H1 (cell line): ENCODE data around the gene SRSF7. TPM values are rescaled to one million over a fixed set of nuclear protein-coding genes. Genes with fewer than 3 reads are reported as not detected.

Source experiments
- CBX8 ChIP-seq: fragments of 300-800, 300-1000 bp; sonication (generic); IDR thresholded peaks from 2 replicates; pipeline ENCODE4 v1.7.1; 2016; ENCODE audit warnings: low read depth, low read length, borderline replicate concordance
- HDAC6 ChIP-seq: IDR thresholded peaks from one replicate; pipeline ENCODE4 v1.7.1; 2012; ENCODE audit warnings: low read depth, mild to moderate bottlenecking, inconsistent platforms, low read length, moderate library complexity
- NANOG ChIP-seq: IDR thresholded peaks from 2 replicates; pipeline ENCODE4 v1.6.1; 2011; ENCODE audit warnings: low read length, low read depth, mild to moderate bottlenecking, inconsistent platforms; ENCODE audit not compliant: insufficient read depth, poor library complexity, severe bottlenecking
- RXRA ChIP-seq: IDR thresholded peaks from 2 replicates; pipeline ENCODE4 v1.6.1; 2011; ENCODE audit warnings: low read depth, mild to moderate bottlenecking, low read length, moderate library complexity; ENCODE audit not compliant: insufficient read depth
- TEAD4 ChIP-seq: IDR thresholded peaks from 2 replicates; pipeline ENCODE4 v1.6.1; 2012; ENCODE audit warnings: low read depth, low read length, inconsistent platforms, mixed read lengths
- polyA plus RNA-seq, 7 experiments: library from polyadenylated mRNA; depleted of rRNA in 3 of 7; stranded (reverse) in 5 of 7; unstranded in 2 of 7; fragments of >200 nt in 5 of 7; fragments of 200-250 nt in 2 of 7; gene quantifications; 1 replicate in 5 of 7; 2 replicates in 1 of 7; 4 replicates in 1 of 7; pipeline versions ENCODE4 v1.2.1 to v1.2.3, GENCODE V29; 2011 to 2013; ENCODE audit warnings: missing spikeins in 2 of 7, mixed read lengths in 2 of 7
- total RNA-seq: library from RNA; stranded (reverse); fragmentation: NEBNext Ultra II Directional; extraction: Animal tissue kit (Norgen Biotek cat#: 25700); gene quantifications from 2 replicates; pipeline ENCODE4 v1.2.1, GENCODE V29; 2021
- TF ChIP-seq, protein P1 (sequence below): IDR thresholded peaks from 2 replicates; pipeline ENCODE4 v1.6.1; 2012; ENCODE audit warnings: inconsistent platforms
- TF ChIP-seq, protein P2 (sequence below): fragments of 300-600 bp; sonication (generic); IDR thresholded peaks from 2 replicates; pipeline ENCODE4 v1.7.1; 2012; ENCODE audit warnings: low read length, moderate library complexity, mild to moderate bottlenecking, inconsistent platforms; ENCODE audit not compliant: insufficient replicate concordance

The SRSF7 gene
- total and polyA plus RNA-seq, 2 of the 8 experiments (the other 6 are each of a cell fraction or from before 2014, with no cell fraction given): 370 to 415 TPM

DNA sequence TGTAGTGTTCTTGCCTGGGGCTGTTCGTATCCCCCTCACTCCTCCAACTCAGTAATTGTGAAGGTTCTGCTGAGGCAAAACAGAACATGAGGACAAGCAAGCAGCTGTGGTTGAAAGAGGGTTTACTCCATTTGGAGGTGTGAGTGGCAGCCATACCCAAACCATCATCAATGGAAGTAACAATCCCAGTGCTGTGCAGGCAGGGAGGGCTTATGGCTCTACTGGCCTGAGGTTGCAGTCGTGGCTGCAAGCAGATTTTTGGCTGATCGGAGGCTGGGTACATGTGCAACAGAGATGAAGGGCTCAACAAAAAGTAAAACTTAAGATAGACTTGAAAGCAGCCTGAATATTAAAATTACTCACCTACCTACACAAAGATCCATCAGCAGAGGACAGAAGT is 13.2 kb downstream of the SRSF7 start (continued):
- TF ChIP-seq RXRA: no peak
- TF ChIP-seq, protein P1, sequence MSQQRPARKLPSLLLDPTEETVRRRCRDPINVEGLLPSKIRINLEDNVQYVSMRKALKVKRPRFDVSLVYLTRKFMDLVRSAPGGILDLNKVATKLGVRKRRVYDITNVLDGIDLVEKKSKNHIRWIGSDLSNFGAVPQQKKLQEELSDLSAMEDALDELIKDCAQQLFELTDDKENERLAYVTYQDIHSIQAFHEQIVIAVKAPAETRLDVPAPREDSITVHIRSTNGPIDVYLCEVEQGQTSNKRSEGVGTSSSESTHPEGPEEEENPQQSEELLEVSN: no peak
- TF ChIP-seq TEAD4: no peak
- TF ChIP-seq CBX8: no peak
- TF ChIP-seq, protein P2, sequence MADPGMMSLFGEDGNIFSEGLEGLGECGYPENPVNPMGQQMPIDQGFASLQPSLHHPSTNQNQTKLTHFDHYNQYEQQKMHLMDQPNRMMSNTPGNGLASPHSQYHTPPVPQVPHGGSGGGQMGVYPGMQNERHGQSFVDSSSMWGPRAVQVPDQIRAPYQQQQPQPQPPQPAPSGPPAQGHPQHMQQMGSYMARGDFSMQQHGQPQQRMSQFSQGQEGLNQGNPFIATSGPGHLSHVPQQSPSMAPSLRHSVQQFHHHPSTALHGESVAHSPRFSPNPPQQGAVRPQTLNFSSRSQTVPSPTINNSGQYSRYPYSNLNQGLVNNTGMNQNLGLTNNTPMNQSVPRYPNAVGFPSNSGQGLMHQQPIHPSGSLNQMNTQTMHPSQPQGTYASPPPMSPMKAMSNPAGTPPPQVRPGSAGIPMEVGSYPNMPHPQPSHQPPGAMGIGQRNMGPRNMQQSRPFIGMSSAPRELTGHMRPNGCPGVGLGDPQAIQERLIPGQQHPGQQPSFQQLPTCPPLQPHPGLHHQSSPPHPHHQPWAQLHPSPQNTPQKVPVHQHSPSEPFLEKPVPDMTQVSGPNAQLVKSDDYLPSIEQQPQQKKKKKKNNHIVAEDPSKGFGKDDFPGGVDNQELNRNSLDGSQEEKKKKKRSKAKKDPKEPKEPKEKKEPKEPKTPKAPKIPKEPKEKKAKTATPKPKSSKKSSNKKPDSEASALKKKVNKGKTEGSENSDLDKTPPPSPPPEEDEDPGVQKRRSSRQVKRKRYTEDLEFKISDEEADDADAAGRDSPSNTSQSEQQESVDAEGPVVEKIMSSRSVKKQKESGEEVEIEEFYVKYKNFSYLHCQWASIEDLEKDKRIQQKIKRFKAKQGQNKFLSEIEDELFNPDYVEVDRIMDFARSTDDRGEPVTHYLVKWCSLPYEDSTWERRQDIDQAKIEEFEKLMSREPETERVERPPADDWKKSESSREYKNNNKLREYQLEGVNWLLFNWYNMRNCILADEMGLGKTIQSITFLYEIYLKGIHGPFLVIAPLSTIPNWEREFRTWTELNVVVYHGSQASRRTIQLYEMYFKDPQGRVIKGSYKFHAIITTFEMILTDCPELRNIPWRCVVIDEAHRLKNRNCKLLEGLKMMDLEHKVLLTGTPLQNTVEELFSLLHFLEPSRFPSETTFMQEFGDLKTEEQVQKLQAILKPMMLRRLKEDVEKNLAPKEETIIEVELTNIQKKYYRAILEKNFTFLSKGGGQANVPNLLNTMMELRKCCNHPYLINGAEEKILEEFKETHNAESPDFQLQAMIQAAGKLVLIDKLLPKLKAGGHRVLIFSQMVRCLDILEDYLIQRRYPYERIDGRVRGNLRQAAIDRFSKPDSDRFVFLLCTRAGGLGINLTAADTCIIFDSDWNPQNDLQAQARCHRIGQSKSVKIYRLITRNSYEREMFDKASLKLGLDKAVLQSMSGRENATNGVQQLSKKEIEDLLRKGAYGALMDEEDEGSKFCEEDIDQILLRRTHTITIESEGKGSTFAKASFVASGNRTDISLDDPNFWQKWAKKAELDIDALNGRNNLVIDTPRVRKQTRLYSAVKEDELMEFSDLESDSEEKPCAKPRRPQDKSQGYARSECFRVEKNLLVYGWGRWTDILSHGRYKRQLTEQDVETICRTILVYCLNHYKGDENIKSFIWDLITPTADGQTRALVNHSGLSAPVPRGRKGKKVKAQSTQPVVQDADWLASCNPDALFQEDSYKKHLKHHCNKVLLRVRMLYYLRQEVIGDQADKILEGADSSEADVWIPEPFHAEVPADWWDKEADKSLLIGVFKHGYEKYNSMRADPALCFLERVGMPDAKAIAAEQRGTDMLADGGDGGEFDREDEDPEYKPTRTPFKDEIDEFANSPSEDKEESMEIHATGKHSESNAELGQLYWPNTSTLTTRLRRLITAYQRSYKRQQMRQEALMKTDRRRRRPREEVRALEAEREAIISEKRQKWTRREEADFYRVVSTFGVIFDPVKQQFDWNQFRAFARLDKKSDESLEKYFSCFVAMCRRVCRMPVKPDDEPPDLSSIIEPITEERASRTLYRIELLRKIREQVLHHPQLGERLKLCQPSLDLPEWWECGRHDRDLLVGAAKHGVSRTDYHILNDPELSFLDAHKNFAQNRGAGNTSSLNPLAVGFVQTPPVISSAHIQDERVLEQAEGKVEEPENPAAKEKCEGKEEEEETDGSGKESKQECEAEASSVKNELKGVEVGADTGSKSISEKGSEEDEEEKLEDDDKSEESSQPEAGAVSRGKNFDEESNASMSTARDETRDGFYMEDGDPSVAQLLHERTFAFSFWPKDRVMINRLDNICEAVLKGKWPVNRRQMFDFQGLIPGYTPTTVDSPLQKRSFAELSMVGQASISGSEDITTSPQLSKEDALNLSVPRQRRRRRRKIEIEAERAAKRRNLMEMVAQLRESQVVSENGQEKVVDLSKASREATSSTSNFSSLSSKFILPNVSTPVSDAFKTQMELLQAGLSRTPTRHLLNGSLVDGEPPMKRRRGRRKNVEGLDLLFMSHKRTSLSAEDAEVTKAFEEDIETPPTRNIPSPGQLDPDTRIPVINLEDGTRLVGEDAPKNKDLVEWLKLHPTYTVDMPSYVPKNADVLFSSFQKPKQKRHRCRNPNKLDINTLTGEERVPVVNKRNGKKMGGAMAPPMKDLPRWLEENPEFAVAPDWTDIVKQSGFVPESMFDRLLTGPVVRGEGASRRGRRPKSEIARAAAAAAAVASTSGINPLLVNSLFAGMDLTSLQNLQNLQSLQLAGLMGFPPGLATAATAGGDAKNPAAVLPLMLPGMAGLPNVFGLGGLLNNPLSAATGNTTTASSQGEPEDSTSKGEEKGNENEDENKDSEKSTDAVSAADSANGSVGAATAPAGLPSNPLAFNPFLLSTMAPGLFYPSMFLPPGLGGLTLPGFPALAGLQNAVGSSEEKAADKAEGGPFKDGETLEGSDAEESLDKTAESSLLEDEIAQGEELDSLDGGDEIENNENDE: no peak
- TF ChIP-seq NANOG: no peak
- no peak for TF ChIP-seq HDAC6
